ENCODE results near the gene EVA1B.

The EVA1B gene

DNA sequence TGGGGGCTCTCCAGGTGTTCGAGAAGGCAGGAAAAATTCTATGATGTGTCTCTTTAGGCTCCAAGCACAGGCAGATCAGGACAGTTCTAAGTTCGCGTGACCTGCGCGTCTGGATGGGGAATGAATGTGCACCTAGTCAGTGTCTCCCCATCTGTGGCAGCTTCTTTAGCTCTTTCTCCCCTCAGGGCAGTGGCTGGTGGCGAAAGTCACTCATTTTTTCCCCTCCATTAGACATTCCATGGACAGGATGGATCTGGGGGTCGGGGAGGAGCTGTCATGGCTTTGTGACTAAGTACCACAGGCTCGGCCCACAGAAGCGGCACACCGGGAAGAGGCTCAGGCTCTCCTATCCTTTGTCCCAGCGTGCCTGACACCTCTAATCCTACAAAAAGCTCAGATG lies 31.0 kb upstream of the EVA1B start:
- H3K9ac ChIP-seq (ENCODE audit: low read length), result no peak overlapping the region
- no peaks in the 10 kb centered on the region for H3K27me3 ChIP-seq (replicated peaks; ENCODE audit: control insufficient read depth, insufficient read depth, low read length)
- no peaks in the 10 kb centered on the region for H3K9me3 ChIP-seq (ENCODE audit: control insufficient read depth, low read length)
- H3K4me1 ChIP-seq (ENCODE audit: control insufficient read depth, insufficient read depth, low read length), result peaks cover 39% of the 10 kb centered on the region
- H3K4me3 ChIP-seq (ENCODE audit: low read length), result no peak overlapping the region
- peaks cover 51% of the 10 kb centered on the region for H3K36me3 ChIP-seq (ENCODE audit: control insufficient read depth, insufficient read depth, low read length, severe bottlenecking)
- DNase-seq (ENCODE audit: low read depth), result no peak

DNA sequence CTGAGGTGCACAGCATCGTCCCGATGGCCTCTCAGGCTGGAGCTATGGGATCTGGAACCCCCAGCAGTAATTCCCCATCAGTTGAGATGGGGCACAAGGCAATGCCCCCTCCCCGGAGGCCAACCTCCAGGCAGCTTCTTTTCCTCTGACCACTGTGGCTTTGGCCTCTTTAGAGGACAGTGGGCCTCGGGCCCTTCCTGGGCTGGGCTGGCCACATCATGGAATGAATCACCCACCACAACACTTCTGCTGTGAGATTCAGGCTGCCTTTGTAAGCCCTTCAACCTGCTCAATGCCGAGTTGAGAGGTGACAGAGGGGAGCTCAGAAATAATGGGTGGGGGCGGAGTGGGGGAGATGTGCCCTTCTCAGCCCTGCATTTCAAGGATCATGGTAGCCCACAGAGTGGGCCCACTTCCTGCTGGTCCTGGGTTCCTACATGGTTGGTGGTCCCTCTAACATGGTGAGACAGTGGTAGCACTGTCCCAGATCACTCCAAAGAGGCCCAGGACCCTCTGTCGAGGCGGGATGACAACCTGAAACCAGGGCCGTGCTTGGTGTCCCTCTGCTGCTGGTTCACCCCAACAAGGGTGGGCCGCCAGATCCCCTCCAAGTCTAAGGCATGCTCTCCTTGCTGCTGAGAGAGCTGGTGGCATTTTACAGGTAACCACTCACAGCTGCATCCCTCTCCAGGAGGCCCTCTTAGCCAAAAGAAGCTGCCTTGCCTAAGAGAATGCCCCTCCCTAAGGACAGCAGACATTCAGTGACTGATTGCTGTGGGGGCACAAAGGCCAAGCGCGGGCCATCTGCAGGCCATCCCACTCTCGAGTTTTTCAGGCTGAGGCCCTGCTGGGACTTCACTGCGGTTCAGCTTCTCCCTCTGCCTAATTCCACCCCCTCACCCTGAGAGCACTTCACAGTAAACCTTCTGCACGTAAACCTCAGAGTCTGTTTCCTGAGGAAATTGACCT lies 29.7 kb upstream of the EVA1B start:
- Histone ChIP-seq H3K4me1 (ENCODE audit: control insufficient read depth, insufficient read depth, low read length) (peaks cover 44% of the 10 kb centered on the region), H3K36me3 (ENCODE audit: control insufficient read depth, insufficient read depth, low read length, severe bottlenecking) (peaks cover 51% of the 10 kb centered on the region), H3K27me3 (replicated peaks; ENCODE audit: control insufficient read depth, insufficient read depth, low read length) (no peaks in the 10 kb centered on the region), H3K9ac (ENCODE audit: low read length) (no peak overlapping the region), H3K9me3 (ENCODE audit: control insufficient read depth, low read length) (no peaks in the 10 kb centered on the region), H3K4me3 (ENCODE audit: low read length) (no peak overlapping the region)
- DNase-seq (ENCODE audit: low read depth), result peak; percentile 54

DNA sequence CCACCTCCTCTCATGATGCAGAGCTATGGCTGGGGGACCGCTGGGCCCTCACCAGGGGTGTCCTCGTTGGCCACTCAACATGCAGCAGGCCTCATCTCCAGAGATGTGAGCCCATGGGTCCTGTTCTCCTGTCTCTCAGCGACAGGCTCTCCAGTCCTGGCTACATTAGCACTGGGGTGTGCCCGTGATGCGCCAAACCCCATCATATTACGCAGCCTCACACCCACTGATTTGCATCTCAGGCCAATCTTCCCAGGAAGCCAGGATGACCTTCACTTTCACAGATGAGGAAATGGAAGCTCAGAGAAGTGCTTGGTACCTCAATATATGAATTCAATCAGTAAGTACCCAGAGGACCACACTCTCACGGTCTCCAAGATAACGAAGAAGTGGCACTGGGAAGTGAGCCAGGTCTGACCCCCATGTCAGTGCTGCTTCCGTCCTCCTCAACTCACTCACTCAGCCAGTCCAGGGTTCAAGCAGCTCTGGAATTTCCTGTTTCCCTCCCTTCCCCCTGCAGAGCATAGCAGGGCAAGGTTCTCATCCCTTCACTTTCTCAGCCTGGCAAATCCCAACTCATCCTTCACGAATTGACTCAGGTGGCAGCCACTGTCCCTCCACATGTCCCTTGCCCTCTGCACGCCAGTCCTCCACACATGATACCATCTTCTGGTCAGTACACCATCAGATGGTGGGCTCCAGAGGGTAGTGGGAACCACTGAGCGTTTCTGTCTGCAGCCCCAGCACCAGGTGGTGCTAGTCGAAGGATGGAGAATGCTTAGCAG lies 28.9 kb upstream of the EVA1B start:
- Histone ChIP-seq H3K4me1 (ENCODE audit: control insufficient read depth, insufficient read depth, low read length) (peaks cover 44% of the 10 kb centered on the region), H3K9ac (ENCODE audit: low read length) (peak overlapping the region; percentile 75), H3K4me3 (ENCODE audit: low read length) (no peak overlapping the region), H3K36me3 (ENCODE audit: control insufficient read depth, insufficient read depth, low read length, severe bottlenecking) (peaks cover 50% of the 10 kb centered on the region), H3K27me3 (replicated peaks; ENCODE audit: control insufficient read depth, insufficient read depth, low read length) (no peaks in the 10 kb centered on the region), H3K9me3 (ENCODE audit: control insufficient read depth, low read length) (no peaks in the 10 kb centered on the region)
- no peak for DNase-seq (ENCODE audit: low read depth)

DNA sequence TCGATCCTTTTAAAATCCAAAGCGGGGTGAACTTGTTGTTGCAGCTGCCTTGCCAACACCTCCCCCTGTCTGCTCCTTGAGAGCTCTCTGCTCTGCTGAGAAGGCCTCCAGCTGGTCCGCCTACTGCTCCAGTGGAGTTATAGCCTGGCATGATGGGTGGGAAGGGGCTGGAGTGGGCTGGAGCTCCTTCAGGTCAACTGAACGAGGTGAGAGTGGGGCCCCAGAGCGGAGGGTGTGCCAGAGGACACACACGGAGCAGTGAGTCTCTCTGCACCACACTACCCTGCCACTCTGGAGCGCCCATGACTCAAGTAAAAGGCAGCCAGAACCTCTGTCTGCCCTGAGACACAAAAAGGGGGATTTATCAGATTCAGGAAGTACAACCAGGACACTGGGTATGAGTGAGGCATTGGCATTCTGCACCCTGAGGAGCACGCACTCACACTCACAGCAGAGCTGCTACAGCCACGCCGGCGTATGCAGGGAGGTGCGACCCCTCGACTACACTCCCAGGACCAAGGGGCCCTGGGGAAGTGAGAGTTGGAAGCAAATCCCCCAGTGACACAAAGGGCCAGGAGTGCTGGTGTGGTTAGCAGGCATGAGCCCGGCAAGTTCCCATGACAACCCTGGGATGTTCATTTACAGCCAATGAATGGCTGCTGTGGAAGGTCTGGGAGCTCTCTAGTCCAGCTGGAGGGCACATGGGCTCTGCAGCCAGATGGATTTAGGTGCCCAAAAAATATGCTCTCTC lies 28.0 kb upstream of the EVA1B start:
- Histone ChIP-seq H3K9me3 (ENCODE audit: control insufficient read depth, low read length) (no peaks in the 10 kb centered on the region), H3K9ac (ENCODE audit: low read length) (peak overlapping the region; percentile 75), H3K36me3 (ENCODE audit: control insufficient read depth, insufficient read depth, low read length, severe bottlenecking) (peaks cover 53% of the 10 kb centered on the region), H3K4me1 (ENCODE audit: control insufficient read depth, insufficient read depth, low read length) (peaks cover 44% of the 10 kb centered on the region), H3K4me3 (ENCODE audit: low read length) (peak overlapping the region; percentile 48), H3K27me3 (replicated peaks; ENCODE audit: control insufficient read depth, insufficient read depth, low read length) (no peaks in the 10 kb centered on the region)
- peak; percentile 85 for DNase-seq (ENCODE audit: low read depth)

DNA sequence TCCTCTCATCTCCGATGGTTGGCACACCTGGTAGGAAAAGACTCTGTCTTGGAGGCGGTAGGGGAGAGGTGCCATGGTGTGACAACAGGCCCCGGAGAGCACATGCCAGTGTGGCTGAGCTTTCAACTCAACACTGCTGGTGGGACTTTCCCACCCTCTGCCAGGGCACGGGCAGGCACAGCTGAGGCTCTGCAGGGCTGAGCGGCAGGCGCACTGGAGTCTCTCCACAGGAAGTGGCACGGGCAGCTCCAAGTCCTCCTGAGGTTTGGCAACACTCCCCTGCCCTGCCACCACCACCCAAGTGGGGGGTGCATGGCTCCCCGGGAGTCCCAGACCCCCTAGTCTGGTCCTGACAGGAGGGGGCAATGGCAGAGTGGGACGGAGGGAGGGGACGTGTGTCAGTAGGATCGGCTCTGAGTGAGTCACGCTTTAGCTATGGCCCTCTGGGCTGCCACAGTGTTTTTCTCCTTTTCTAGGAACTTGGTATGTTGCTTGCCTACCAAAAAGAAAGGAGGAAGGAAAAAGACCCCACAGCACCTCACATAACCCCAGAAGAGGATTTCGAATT lies 27.3 kb upstream of the EVA1B start:
- no peaks in the 10 kb centered on the region for H3K9me3 ChIP-seq (ENCODE audit: control insufficient read depth, low read length)
- H3K27me3 ChIP-seq (replicated peaks; ENCODE audit: control insufficient read depth, insufficient read depth, low read length), result no peaks in the 10 kb centered on the region
- H3K4me3 ChIP-seq (ENCODE audit: low read length), result peak overlapping the region; percentile 48
- H3K36me3 ChIP-seq (ENCODE audit: control insufficient read depth, insufficient read depth, low read length, severe bottlenecking), result peaks cover 56% of the 10 kb centered on the region
- peaks cover 44% of the 10 kb centered on the region for H3K4me1 ChIP-seq (ENCODE audit: control insufficient read depth, insufficient read depth, low read length)
- H3K9ac ChIP-seq (ENCODE audit: low read length), result peak overlapping the region; percentile 75
- peak; percentile 89 for DNase-seq (ENCODE audit: low read depth)

DNA sequence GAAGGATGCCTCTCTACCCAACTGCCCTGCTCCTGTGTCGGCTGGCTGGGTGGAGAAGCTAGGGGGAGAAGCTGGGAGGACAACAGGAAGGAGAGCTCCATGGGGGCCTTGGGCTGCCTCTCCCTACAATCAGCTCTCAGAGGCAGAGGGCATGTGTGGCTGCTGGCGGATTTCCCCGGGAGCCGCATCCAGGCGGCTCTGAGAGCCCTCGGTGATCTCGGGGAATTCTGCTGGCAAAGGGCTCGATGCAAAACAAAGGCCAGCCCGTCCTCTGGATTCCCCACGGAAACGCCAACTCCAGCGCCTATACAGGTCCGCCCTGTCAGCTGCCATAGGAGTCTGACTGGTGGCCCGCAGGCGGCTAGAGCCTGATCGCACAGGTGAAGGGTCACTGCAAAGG lies 26.4 kb upstream of the EVA1B start:
- Histone ChIP-seq H3K36me3 (ENCODE audit: control insufficient read depth, insufficient read depth, low read length, severe bottlenecking) (peaks cover 55% of the 10 kb centered on the region), H3K4me1 (ENCODE audit: control insufficient read depth, insufficient read depth, low read length) (peaks cover 44% of the 10 kb centered on the region), H3K9me3 (ENCODE audit: control insufficient read depth, low read length) (no peaks in the 10 kb centered on the region), H3K9ac (ENCODE audit: low read length) (peak overlapping the region; percentile 75), H3K4me3 (ENCODE audit: low read length) (no peak overlapping the region), H3K27me3 (replicated peaks; ENCODE audit: control insufficient read depth, insufficient read depth, low read length) (no peaks in the 10 kb centered on the region)
- no peak for DNase-seq (ENCODE audit: low read depth)

DNA sequence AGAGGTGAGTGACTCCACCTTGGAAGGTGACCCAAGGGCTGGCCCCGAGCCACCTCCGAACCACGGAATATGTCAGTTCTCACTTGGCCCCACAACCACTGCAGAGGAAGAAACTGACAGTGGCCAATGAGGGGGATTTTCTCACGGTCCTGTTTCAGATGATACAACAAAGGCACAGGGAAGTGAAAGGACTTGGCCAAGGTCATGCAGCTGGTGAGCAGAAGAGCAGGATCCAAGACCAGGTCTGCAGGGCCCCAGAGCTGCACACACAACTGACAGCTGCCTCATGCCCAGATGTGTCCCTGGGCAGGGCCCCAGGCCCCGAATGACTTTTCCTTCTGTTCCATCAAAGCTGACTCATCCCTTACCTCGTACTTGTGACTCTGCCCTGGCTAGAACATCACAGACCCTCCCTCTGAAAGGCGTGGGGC lies 25.8 kb upstream of the EVA1B start:
- Histone ChIP-seq H3K4me1 (ENCODE audit: control insufficient read depth, insufficient read depth, low read length) (peaks cover 44% of the 10 kb centered on the region), H3K9ac (ENCODE audit: low read length) (peak overlapping the region; percentile 75), H3K36me3 (ENCODE audit: control insufficient read depth, insufficient read depth, low read length, severe bottlenecking) (peaks cover 53% of the 10 kb centered on the region), H3K9me3 (ENCODE audit: control insufficient read depth, low read length) (no peaks in the 10 kb centered on the region), H3K4me3 (ENCODE audit: low read length) (no peak overlapping the region), H3K27me3 (replicated peaks; ENCODE audit: control insufficient read depth, insufficient read depth, low read length) (no peaks in the 10 kb centered on the region)
- DNase-seq (ENCODE audit: low read depth), result peak; percentile 45

DNA sequence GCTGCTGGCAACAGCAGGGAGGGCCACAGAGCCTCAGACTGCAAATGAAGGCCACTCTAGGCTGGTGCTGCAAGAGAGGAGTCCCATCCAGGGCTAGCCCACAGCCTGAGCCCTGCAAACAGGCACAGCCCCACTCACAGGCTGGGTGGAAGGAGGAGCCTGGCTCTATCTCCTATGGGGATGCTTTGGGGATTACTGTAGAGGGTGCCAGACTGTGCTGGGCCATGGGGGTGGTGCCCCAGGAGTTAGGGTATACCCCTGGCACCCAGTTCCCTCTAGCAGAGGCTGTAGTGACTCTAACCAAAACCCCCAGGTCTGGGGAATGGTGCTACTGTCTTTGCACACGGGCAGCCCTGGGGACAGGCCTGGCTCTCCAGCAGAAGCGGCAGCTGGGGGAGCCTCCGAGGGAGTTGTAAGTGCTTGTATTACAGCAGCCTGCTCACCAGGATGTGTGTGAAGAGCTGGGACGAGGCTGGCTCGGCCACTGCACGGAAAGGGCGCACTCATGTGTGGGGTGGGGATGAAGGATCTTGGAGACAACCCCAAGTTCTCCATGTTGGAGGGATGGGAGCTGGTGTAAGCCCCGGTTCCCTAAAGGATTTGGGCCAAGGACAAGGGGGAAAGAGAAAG lies 23.4 kb upstream of the EVA1B start:
- Histone ChIP-seq H3K4me3 (ENCODE audit: low read length) (no peak overlapping the region), H3K9me3 (ENCODE audit: control insufficient read depth, low read length) (no peaks in the 10 kb centered on the region), H3K9ac (ENCODE audit: low read length) (no peak overlapping the region), H3K4me1 (ENCODE audit: control insufficient read depth, insufficient read depth, low read length) (peaks cover 46% of the 10 kb centered on the region), H3K27me3 (replicated peaks; ENCODE audit: control insufficient read depth, insufficient read depth, low read length) (no peaks in the 10 kb centered on the region), H3K36me3 (ENCODE audit: control insufficient read depth, insufficient read depth, low read length, severe bottlenecking) (peaks cover 49% of the 10 kb centered on the region)
- DNase-seq (ENCODE audit: low read depth), result no peak

DNA sequence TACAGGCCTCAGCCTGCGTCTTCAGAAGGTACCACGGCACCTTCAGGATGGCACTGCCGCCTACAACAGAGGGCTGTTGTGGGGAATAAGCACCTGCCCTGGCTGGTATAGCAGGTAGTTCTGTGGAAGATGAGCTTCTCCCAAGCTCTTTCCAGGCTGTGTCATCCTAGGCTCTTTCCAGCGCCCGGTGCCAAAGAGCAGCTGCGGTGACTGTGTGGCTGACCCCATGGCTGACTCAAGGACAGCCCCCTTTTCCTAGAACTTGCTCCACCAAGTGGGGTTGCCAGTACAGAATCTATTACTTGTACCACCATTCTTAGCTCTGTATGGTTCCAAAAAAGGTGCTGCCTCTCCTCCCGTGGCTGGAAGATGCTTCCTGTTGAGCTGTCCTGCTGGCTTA lies 21.9 kb upstream of the EVA1B start:
- Histone ChIP-seq H3K27me3 (replicated peaks; ENCODE audit: control insufficient read depth, insufficient read depth, low read length) (no peaks in the 10 kb centered on the region), H3K9ac (ENCODE audit: low read length) (no peak overlapping the region)
- no peak for DNase-seq (ENCODE audit: low read depth)

DNA sequence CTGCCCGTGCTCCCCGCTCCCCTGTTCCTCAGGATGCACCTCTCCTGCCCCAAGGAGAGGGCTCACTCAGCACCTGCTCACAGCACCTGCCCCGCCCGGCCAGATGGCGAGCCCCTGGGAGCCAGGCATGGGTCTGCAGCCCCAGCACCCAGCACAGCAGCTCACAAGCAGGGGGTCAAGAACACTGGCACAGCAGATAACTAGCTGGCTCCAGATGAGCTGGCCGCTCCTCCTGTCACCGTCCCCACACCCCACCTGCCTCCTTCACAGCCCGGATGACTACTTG lies 20.9 kb upstream of the EVA1B start:
- Histone ChIP-seq H3K27me3 (replicated peaks; ENCODE audit: control insufficient read depth, insufficient read depth, low read length) (no peaks in the 10 kb centered on the region), H3K9me3 (ENCODE audit: control insufficient read depth, low read length) (no peaks in the 10 kb centered on the region), H3K4me3 (ENCODE audit: low read length) (no peak overlapping the region), H3K4me1 (ENCODE audit: control insufficient read depth, insufficient read depth, low read length) (peaks cover 20% of the 10 kb centered on the region), H3K36me3 (ENCODE audit: control insufficient read depth, insufficient read depth, low read length, severe bottlenecking) (peaks cover 68% of the 10 kb centered on the region), H3K9ac (ENCODE audit: low read length) (no peak overlapping the region)
- no peak for DNase-seq (ENCODE audit: low read depth)

More for the DNA sequence above, 21.9 kb upstream of the EVA1B start:
- Histone ChIP-seq H3K9me3 (ENCODE audit: control insufficient read depth, low read length) (no peaks in the 10 kb centered on the region), H3K4me1 (ENCODE audit: control insufficient read depth, insufficient read depth, low read length) (peaks cover 30% of the 10 kb centered on the region), H3K4me3 (ENCODE audit: low read length) (no peak overlapping the region), H3K36me3 (ENCODE audit: control insufficient read depth, insufficient read depth, low read length, severe bottlenecking) (peaks cover 63% of the 10 kb centered on the region)

Data from adipocyte (in vitro differentiated cells).